Kidney tubule cell (primary cell): ENCODE measurements around the gene C14orf180.
A peak's percentile ranks its signal among the peaks of the same experiment; 100 is the strongest.

Experiments used
- DNase-seq: peaks from one replicate; pipeline ENCODE4 v3.0.0-alpha.2; 2018; ENCODE audit warnings: low spot score

The C14orf180 gene

GRCh38 chr14:104561632-104562495 lies 17.7 kb upstream of the C14orf180 start:
- DNase-seq, result no peak

DNA sequence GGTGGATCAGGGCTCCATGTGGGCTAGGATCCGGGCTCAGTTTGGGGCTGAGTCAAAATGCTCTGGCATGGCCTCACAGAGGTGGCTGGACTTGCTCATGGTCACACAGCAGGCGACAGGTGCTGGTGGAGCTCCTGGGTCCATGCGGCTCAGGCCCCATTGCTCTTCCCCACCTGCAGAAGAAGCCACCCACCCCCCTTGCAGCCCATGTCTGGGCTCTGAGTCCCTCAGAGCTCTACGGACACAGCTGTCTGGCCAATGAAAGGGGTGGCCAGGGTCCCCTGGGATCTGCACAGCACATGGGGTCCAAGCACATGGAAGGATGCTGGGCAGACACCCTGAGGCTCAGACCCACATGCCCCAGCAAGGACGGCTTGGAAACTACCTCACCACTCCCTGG lies 17.0 kb upstream of the C14orf180 start:
- DNase-seq, result no peak

DNA sequence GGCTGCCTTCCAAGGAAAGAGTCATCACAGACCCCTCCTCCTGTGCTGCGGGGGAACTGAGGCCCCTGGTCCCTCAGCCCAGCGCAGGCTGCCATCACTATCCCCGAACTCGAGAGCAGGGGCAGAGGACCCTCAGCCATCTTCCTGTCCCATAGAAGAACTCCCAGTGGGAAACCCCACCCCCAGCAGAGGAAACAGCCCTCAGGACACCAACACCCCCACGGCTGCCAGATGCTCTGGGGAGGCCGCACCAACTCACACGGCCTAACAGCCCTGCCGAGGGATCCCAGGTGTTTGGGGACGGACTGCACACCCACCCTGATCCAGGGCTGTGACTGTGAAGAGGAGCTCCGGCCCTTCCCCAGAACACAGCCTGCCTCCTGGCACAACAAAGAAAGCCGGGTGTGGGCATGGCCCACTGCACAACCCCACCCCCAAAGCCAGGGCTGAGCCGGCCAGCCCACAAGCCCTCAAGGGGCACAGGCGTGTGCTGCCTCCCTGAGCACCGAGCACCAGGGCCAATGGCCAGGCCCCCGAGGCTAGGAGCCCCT lies 16.3 kb upstream of the C14orf180 start:
- no peak for DNase-seq

DNA sequence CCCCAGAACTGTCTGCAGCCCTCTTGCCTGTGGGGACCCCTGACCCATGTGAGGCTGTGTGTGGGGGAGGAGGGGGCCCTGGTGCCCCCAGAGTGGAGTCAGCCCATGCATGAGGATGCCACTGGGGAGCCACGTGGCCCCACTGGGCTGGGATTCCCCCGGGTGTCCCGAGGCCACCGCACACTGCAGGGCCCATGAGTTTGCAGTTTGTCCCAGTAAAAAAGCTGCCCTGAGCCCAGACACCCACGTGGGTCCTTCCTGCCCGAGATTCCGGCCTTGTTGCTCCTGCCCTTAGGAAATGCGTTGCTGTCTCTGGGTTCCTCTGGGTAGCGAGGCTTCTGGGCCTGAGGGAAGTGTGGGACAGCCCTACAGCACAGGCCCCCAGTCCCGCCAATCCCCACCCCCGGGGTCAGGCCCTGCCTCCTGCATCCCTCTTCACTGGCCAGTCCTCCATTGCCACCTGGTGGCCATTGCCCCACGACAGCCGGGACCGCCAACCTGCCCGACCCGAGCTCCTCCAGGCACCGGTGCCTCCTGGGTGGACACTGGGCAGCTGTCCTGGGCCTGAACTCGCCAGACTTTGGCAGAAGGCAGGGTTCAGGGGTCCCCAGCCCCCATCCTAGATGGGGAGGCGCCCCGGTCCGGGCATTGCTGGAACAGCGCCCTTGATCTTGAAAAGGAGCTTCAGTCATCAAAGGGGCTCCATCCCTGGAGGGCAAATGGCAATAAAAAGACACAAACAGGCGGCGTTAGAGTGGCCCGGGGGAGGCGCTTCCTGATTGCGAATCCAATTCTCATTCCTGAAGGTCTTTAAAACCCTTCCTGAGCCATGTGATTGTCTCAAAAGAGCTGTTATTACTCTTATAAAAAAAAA lies 15.6 kb upstream of the C14orf180 start:
- DNase-seq, result peak; percentile 64

- no peak for DNase-seq
Observed at GRCh38 chr14:104564744-104565679, 14.6 kb upstream of the C14orf180 start.

- DNase-seq, result no peak
Observed at GRCh38 chr14:104567141-104567956, 12.2 kb upstream of the C14orf180 start.

- DNase-seq, result no peak
Observed at GRCh38 chr14:104567957-104568225, 11.7 kb upstream of the C14orf180 start.

- no peak for DNase-seq
Observed at GRCh38 chr14:104568620-104569019, 10.9 kb upstream of the C14orf180 start.

DNA sequence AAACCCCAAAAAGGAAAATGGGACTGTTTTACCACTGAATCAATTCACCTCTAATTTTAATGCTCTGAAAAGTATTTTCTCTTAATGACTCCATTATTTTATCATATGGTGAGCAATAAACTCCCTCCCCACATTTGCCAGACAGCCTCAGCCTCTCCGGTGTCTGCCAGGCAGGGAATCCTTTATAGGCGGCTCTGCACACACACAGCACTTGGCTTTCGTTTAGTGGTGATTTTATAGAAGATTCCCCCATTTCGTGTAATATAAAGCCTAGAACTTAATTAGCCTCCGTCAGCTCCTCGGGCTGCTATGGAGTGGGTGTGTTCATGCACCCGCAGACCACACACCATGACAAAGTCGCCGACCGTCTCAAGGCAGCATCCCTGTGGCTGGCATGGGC lies 10.1 kb upstream of the C14orf180 start:
- DNase-seq, result no peak

DNA sequence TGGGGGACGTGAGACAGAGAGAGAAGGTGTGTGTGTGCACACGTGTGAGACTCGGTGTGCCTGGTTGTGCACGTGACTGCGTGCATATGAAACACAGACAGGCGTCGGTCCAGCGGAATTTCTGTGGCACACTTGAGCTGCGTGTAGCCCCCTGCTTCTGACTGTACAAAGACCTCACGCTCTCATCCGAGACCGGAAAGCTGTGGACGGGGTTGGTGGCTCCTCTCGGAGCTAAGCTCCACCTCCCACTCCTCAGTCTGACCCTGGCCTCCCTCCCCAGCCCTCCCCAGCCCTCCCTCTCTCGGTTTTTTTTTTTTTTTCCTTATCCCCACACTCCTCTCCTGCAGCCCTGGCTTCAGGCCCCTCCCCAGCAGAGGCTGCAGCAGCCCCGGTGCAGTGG lies 8.3 kb upstream of the C14orf180 start:
- DNase-seq, result no peak

- no peak for DNase-seq
Observed at GRCh38 chr14:104572024-104572626, 7.4 kb upstream of the C14orf180 start.

DNA sequence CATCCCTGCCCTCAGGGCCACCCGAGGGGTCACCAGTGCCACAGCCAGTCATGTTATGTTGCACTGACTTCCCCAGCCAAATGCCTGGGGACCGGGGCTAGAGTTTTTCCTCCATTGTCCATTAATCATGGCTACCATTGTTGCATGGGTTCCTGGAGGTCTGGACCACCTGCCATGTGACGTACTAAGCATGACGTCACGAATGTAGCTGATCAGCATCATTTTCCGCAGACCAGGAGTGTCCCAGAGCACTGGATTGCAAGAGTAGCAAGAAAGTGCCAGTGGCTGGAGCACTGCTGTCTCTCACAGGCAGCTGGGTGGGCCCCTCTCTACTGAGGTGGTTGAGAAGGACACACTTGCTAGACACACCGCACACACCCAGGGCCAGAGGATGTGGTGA lies 6.9 kb upstream of the C14orf180 start:
- no peak for DNase-seq

GRCh38 chr14:104573930-104574329 lies 5.6 kb upstream of the C14orf180 start:
- DNase-seq, result no peak

DNA sequence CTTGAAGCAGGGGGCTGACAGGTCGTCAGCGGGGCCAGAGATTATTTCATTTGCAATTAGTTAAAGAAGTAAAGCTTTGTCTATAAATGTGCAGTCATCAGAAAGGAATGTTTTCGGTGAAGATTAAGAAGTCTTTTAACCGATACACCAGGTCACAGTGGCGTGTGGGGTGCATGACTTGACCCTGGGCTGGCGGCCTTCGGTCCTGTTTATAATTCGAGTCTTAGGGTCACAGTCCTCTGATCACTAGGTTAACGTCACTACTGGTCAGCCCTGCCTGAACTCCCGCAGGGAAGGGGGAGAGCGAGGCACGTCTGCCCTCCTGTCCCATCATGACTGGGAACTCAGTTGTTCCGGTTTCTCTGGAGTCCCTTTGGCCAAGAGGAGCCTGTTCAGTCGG lies 5.0 kb upstream of the C14orf180 start:
- no peak for DNase-seq

- no peak for DNase-seq
Observed at GRCh38 chr14:104574978-104575583, 4.5 kb upstream of the C14orf180 start.

GRCh38 chr14:104576232-104576969 lies 3.2 kb upstream of the C14orf180 start:
- DNase-seq, result no peak

DNA sequence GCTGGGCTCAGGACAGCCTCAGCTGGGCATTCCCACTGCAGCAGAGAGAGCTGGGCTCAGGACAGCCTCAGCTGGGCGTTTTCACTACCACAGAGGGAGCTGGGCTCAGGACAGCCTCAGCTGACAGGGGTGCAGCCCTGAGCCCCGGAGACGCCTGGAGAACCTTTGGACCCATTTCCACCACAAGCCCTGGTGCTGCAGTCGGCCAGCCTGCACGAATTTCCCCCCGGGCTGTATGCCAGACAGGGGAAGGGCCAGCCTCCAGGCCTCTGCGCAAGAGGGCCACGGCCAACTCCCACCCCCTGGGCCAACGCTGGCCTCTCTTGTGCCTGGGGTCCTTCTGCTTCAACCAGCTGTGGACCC lies 2.6 kb upstream of the C14orf180 start:
- no peak for DNase-seq

DNA sequence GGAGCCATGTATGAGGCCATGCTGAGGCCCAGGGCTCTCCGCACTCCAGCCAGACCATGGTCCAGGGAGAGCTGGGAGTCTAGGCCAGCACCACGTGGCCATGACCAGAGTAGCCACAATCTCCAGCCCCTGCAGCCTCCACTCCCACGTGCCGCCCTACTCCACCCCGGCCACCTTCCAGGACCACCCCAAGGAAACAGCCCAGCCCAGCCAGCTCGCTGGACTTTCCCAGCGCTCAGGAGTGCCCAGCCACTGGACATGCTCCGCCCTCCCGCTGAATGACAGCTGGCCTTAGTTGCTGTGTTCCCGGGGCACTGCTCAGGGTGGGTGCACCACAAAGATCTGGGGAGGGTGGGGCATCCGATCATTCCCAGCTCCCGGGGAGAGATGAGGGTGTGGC lies 2.1 kb upstream of the C14orf180 start:
- DNase-seq, result no peak

DNA sequence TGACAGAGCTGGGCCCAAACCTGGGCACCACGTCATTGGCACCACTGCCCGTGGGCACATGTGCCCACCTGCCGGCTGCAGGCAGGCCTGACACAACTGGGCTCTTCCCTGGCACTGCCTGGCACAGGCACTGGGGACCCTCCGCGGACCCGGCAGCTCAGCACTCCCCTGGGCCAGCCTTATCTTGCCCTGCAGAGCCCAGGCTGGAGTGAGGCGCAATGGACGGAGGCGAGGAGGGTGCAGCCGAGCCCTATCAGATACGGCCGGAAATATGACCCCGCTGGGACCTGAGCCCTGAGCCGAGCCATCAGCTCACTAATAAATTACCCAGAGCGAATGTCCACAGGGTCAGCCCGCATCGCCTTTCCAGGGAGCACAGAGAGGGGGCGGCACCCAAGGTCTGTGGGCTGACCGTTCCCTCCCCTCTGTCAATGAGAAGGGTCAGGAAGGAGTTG lies 1.7 kb upstream of the C14orf180 start:
- DNase-seq, result no peak

DNA sequence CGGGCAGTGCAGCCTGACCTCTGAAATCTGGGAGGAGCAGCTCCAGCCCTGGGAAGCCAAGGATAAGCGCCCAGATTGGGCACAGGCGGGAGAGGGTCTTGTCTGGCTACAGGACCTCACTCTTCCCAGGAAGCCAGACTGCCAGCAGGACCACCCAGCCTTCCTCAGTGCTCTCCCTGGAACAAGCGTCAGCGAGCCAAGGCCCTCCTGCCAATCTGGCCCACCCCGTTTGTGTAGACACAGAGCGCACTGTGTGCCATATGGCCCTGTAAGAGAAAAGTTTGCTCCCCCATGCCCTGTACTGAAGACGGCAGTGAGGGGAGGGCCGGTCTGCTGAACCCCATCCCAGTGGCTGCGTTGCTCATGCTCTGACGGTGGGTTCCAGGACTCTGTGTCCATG lies 1.2 kb upstream of the C14orf180 start:
- no peak for DNase-seq
